ENCODE measurements around the gene BUB1B.
"Not testable (repeated sequence)": the region's sequence is repeated elsewhere in the genome, so short reads cannot be mapped to it uniquely, and the experiment has no call there.

The BUB1B gene, protein sequence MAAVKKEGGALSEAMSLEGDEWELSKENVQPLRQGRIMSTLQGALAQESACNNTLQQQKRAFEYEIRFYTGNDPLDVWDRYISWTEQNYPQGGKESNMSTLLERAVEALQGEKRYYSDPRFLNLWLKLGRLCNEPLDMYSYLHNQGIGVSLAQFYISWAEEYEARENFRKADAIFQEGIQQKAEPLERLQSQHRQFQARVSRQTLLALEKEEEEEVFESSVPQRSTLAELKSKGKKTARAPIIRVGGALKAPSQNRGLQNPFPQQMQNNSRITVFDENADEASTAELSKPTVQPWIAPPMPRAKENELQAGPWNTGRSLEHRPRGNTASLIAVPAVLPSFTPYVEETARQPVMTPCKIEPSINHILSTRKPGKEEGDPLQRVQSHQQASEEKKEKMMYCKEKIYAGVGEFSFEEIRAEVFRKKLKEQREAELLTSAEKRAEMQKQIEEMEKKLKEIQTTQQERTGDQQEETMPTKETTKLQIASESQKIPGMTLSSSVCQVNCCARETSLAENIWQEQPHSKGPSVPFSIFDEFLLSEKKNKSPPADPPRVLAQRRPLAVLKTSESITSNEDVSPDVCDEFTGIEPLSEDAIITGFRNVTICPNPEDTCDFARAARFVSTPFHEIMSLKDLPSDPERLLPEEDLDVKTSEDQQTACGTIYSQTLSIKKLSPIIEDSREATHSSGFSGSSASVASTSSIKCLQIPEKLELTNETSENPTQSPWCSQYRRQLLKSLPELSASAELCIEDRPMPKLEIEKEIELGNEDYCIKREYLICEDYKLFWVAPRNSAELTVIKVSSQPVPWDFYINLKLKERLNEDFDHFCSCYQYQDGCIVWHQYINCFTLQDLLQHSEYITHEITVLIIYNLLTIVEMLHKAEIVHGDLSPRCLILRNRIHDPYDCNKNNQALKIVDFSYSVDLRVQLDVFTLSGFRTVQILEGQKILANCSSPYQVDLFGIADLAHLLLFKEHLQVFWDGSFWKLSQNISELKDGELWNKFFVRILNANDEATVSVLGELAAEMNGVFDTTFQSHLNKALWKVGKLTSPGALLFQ

DNA sequence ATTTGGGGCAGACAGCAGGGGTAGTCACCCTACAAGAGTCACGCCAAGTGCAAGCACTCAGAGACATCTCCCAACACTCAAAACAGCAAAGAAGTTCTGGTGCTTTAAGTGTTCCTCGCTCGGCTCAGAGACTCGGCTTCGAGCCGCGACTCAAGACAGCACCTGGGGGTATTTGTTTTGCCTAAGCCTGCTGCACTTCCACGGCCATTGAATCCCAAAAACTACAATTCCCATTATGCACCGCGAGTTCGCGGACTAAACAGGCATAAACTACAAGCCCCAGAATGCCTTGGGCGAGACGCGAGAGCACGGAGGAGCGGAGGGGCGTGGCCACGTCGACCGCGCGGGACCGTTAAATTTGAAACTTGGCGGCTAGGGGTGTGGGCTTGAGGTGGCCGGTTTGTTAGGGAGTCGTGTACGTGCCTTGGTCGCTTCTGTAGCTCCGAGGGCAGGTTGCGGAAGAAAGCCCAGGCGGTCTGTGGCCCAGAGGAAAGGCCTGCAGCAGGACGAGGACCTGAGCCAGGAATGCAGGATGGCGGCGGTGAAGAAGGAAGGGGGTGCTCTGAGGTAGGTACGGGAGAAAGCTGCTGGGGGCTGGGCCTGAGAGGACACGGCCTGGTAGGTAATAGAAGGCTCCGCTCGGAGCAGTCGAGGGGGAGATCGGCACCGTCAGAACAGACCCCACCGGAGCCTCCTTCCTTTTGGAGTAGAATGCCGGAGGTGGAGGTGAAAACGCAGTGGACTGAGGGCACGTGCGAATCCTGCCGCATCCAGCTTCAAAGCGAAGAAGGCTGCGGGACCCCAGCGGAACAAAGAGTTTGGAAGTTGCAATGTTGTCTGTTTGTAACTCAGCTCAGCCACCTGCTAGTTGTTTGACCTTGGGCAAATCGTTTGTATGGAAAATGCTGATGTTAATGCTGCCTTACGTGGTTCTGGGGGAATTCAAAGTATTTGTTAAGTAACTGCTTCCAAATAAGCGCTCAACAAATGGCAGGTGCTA, at the start of gene BUB1B:
BUB1B (plus strand) TSS at position 381 of the 1,000 bp plus-strand sequence; CDS start at position 533, 152 bp downstream.
- DNase-seq (ENCODE audit: low read depth in 2 of 2), result peak; percentile 86

DNA sequence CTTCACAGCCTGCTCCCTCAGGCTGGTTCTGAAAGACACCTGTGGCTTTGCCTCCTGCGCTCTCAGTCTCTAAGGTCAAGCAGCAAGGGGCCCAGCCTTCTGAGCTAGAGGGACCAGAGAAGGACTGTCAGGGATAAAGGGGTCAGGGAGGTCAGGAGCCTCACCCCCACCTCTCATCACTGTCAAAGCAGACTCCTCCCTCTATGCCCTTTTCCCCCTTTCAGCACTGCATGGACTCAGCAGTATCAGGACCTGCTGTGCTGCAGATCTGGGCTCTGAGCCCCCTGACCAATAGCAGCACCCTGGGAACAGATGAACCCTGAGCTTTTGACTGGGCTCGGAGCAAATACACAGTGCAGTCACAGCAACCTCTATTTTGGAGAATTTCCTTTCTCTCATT, 49.0 kb upstream of the BUB1B start:
- no peak for DNase-seq (ENCODE audit: low read depth in 2 of 2)

DNA sequence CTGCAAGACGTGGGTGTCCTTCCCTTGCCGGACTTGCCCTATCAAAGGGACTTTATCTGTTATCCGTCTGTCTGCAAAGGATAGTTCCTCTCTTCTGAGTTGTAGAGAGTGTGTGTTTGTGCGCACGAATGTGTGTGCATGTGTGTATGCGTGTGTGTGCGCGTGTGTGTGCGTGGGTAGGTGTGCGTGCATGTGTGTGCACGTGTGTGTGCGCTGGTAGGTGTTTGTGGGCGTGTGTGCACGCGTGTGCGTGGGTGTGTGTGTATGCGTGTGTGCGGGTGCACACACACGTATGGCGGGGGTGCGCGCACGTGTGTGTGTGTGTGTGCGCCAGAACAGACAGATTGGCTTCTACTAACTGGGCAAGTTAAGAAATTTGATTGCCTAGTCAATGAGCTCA, 48.1 kb upstream of the BUB1B start:
- DNase-seq (ENCODE audit: low read depth in 2 of 2), result no peak

DNA sequence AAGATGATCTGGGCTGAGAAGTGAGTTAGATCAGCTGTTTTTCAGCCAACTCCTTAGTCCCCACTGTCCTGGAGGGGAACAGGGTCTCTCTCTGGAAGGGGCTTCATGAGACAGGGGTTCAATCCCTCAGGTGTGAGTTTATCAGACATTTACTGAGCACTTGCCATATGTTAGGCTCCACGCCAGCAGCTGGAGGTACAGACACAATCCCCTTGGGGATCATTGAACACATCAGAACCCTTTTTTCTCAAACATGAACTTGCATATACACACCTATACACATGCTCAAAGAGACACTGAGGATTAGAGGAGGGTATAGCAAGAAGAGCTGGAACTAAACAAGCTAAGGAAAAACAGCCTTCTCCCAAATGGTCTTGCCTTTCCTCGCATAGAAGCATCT, 46.7 kb upstream of the BUB1B start:
- no peak for DNase-seq (ENCODE audit: low read depth in 2 of 2)

DNA sequence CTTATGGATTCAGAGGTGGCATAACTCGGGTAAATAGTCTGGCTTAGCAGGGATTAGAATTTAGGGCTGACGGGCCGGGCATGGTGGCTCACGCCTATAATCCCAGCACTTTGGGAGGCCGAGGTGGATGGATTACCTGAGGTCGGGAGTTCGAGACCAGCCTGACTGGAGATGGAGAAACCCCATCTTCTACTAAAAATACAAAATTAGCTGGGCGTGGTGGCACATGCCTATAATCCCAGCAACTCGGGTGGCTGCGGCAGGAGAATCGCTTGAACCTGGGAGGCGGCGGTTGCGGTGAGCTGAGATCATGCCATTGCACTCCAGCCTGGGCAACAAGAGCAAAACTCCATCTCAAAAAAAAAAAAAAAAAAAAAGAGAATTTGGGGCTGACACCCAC, 45.8 kb upstream of the BUB1B start:
- DNase-seq (ENCODE audit: low read depth in 2 of 2), result not testable (repeated sequence)

DNA sequence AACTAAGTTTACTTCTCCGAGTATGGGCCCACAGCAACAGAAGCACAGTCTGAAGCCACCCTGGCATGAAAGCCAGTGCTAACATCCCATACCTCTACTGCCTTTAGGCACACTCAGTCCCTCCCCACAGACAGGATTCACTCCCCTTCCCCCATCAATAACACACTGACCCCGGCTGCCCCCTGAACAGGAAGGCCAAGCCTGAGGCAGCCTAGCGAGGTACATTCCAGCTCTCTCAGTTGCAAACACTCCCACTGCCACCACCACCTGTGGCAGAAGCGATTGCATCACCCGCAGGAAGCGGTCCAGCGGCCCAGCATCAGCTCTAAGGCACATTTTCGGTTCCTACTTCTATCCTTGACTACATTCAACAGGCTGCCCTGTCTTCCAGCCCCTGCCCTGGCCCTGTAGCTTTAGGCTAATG, 45.2 kb upstream of the BUB1B start:
- no peak for DNase-seq (ENCODE audit: low read depth in 2 of 2)

DNA sequence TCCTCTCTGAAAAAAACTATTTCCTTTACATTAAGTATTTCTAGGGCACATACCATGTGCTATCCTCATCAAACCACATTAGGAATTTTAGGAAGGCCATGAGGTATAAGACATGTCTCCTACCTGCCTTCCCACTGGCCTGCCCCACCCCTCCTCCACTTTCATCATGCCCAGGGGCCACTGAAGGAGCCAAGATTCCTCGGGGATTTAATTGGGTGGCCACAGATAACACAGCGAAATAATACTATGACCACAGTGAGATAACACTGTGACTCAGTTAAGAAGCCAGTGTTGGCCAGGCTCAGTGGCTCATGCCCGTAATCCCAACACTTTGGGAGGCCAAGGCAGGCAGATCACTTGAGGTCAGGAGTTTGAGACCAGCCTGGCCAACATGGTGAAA, 42.4 kb upstream of the BUB1B start:
- no peak for DNase-seq (ENCODE audit: low read depth in 2 of 2)

DNA sequence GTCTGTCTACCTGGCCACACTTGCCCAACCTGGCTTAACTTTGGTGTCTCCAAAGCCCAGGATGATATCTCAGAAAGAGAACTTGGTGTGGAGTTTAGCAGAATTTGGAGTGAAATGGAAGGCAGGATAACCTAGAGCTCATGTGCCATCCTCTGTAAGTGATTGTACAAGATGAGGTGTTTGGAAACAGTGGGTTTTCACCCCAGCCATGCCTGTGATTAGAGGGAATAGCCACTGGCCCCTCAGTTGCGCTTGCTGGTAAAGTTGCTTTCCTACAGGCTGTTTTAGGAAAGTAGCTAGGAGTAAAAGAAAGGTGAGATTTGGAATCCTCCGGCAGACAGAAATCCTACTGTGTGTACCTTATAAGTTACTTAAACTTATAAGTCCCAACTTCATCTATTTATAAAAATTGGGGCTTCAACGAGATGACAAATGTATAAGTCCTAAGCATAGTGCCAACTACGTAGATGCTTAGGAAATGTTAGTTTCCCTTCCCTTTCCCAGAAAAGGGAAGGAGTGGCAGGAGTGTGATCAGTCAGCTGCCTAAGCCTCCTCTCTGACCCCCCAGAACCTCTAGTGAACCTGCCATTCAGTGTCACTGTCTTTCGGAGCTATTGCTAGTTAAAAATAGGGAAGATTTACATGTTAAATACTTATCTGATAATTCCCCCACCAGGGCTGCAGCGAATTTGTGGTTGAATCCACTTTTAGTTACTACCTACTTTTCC, 38.8 kb upstream of the BUB1B start:
- DNase-seq (ENCODE audit: low read depth in 2 of 2), result no peak

DNA sequence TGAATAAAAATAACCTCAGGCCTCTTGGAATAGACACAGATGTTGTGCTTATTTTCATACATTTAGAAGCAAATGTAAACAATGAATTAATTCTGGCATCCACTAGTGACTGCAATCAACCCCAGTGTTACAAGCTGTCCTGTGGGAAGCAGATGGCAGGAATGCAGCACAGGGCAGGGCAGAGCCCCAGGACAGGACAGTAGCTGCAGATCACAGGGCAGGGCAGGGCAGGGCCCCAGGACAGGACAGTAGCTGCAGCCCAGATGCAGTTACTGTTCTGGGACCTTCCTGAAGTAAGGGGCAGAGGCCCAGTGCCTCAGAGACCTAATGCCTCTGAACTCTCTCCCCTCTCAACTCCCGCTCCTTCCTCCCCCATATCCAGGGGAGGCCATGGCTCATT, 37.9 kb upstream of the BUB1B start:
- not testable (repeated sequence) for DNase-seq (ENCODE audit: low read depth in 2 of 2)

DNA sequence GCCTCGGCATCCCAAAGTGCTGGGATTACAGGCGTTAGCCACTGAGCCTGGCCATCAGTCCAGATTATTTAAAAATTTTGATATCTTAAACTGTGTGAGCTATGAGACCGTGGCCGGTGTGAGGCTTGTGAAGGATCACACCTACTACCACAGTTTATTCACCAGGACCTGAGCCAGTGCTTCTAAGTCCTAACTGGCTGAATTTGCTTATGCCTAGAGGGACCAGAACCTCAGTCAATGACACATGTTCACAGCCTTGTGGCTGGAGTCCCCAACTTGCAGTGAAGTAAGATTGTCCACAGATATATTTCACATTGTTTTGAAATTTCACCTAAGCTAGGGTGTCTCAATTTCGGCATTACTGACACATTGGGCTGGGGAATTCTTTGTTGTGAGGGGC, 37.0 kb upstream of the BUB1B start:
- not testable (repeated sequence) for DNase-seq (ENCODE audit: low read depth in 2 of 2)

DNA sequence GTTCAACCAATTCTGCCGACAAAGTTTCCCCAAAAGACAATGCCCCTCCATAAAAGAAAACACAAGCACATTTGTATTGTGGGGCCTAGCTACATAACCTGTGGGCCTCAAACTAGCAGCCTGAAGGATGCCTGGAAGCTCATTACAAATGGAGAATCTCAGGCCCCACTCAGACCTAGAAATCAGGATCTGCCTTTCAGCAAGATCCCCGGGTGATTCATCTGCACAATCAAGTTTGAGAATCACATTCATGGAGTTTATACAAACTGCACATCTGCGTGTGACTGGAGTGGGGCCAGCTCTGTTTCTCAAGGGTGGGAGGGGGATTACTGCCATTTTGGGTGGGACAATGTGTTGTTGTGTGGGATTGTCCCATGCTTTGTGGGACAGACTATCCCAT, 36.5 kb upstream of the BUB1B start:
- not testable (repeated sequence) for DNase-seq (ENCODE audit: low read depth in 2 of 2)

DNA sequence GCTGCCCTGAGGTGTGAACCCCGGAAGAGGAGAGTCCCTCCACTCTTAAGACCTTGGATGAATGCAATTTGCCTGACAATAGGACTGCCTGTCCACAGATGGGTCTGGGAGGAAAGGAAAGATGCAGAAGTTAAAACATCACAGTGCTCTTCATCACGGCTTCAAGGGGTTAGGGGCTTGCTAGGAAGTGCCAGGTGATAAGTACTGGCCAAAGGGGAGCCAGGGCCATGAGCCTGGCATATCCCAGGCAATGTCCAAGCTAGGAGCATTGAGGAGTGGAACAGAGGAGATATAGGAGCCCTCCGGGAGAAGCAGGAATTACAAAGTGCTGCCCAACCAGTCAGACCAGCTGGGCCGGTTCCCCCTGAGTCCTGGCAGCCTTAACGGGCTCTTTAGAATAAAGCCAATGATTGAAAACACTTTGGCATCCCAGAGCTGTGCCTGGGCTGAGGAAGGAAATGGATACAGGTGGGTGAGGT, 36.0 kb upstream of the BUB1B start:
- DNase-seq (ENCODE audit: low read depth in 2 of 2), result not testable (repeated sequence)

DNA sequence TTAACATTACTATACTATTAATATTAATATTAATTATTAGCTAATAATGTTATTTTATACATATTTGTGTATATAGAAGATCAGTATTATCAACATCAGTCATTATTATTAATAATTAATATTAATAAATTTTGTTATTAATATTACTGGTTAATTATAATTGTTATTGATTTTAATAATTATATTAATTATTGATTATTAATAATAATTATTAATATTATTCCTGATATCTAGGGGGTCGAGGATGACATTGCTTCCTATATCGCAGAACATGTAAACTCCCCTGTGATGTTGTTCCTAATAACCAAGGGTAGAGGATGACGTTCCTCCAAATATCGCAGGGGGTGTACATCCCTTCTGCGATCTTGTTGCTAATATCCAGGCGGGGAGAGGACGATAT, 34.9 kb upstream of the BUB1B start:
- no peak for DNase-seq (ENCODE audit: low read depth in 2 of 2)

DNA sequence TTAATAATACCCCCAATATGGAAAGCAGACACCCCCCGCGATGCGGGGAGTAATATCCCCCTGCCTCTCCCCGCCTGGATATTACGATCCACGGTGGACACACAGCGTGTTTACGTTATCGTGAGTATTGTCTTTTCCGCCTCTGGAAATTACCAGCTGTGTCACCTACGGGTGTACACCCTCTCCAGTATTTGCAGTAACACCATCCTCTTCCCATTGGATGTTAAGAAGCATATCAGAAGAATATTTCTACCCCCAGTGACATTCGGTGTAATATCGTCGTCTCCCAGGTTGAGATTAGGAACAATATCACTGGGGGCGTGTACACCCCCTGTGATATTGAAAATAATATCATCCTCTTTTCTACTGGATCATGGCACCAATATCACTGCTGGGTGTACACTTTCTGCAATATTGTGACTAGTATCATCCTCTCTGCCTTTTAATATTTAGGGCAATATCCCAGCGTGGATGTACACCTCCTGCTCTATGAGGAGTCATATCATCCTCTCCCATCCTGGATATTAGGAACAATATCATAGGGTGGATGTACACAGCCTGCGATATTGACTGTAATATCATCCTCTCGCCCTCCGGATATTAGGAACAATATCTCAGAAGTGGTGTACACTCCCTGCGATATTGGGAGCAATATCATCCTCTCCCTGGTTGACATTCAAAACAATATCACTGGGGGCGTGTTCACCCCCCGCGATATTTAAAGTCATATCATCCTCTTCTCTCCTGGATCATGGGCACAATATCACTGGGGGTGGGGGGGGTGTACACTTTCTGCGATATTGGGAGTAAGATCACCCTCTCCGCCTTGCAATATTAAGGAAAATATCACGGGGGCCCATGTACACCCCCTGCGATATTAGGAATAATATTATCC, 31.9 kb upstream of the BUB1B start:
- no peak for DNase-seq (ENCODE audit: low read depth in 2 of 2)

DNA sequence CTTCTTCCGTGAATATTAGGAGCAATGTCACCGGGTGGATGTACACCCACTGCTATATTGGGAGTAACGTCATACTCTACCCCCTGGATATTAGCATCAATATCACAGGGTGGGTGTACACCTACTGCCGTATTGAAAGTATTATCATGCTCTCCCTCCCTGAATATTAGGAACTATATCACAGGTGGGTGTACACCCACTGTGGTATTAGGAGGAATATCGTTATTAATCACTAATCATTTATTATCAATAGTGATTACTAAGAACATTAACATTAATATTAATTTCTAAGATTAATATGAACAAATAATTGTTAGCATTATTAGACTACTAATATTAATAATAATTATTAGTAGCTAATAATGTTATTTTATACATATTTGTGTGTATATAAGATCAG, 30.8 kb upstream of the BUB1B start:
- no peak for DNase-seq (ENCODE audit: low read depth in 2 of 2)

DNA sequence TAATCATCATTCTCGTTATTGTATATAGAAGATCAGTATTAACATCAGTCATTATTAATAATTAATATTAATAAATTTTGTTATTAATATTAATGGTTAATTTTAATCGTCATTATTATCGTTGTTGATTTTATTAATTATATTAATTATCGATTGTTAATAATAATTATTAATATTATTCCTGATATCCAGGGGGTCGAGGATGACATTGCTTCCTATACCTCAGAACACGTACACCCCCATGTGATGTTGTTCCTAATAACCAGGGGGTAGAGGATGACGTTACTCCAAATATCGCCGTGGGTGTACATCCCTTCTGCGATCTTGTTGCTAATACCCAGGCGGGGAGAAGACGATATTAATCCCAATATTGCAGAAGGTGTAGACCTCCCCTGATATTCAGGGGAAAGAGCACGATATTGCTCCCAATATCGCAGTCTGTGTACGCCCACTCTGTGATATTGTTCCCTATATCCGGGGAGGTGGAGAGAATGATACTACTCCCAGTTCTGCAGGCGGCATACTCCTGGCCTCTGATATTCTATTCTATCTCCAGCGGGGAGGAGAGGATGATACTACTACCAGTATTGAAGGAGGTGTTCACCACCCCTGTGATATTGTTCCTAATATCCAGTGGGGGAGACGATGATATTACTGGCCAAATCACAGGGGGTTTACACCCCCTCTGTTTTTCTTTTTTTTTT, 29.9 kb upstream of the BUB1B start:
- no peak for DNase-seq (ENCODE audit: low read depth in 2 of 2)

DNA sequence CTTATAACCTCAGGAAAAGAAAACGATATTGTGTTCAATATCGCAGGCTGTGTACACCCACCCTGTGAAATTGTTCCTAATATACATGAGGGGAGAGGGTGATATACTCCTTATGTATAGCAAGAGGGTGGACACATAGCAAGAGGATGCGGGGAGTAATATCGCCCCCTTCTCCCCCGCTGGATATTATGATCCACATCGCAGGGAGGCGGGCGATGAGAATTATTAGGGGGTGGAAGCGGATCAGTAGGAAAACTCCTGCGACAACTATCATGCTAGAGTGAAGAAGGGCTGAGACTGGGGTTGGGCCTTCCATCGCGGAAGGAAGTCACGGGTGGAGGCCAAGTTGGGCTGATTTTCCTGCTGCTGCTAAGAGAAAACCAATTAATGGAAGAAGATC, 27.3 kb upstream of the BUB1B start:
- DNase-seq (ENCODE audit: low read depth in 2 of 2), result no peak

DNA sequence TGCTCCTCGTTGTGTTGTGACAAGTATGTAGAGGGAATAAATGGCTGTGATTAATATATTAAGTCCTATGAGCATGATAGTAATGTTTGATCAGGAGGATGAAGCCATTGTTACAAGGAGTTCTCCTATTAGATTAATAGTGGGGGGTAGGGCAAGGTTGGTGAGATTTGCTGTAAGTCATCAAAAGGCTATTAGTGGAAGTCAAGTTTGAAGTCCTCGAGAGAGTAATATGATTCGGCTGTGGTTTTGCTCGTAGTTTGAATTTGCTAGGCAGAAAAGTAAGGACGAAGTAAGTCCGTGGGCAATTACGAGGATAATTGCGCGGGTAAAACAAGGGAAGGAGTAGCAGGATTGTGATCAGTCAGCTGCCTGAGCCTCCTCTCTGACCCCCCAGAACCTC, 26.0 kb upstream of the BUB1B start:
- DNase-seq (ENCODE audit: low read depth in 2 of 2), result no peak

Measured in stimulated activated CD4-positive, alpha-beta T cell treated with anti-CD3 and anti-CD28 coated beads, Interleukin-1b, Interleukin-23, amount 100 ng/mL, for 4 hours (primary cell).